DND-41 (cell line): ENCODE data around the gene LRRC61.

Experiments
- ATAC-seq: fragments of 200-7000 bp; cut with Tn5 transposase; 3 replicates; pipeline ENCODE4 v1.9.1; 2021; ENCODE audit warnings: low read depth; ENCODE audit not compliant: insufficient read depth
- DNase-seq: peaks from one replicate; pipeline ENCODE4 v3.0.0-alpha.2; 2020
- H2AFZ ChIP-seq: 2 replicates; pipeline ENCODE4 v1.6.0; 2012; ENCODE audit warnings: low read depth, low read length
- H3K27ac ChIP-seq: 2 replicates; pipeline ENCODE4 v1.5.1; 2012; ENCODE audit warnings: low read length, inconsistent platforms
- H3K27me3 ChIP-seq: fragments of 200-600 bp; sonication (generic); 2 replicates; pipeline ENCODE4 v1.6.0; 2012; ENCODE audit warnings: low read length, mild to moderate bottlenecking, inconsistent platforms; ENCODE audit not compliant: insufficient read depth, poor library complexity
- H3K36me3 ChIP-seq: 2 replicates; pipeline ENCODE4 v1.5.1; 2012; ENCODE audit warnings: low read length, inconsistent platforms; ENCODE audit not compliant: insufficient read depth
- H3K4me1 ChIP-seq: 2 replicates; pipeline ENCODE4 v1.5.1; 2012; ENCODE audit warnings: mild to moderate bottlenecking, low read length; ENCODE audit not compliant: insufficient read depth
- H3K4me2 ChIP-seq: 2 replicates; pipeline ENCODE4 v1.6.0; 2012; ENCODE audit warnings: mild to moderate bottlenecking, moderate library complexity, low read length, inconsistent platforms; ENCODE audit not compliant: insufficient read depth
- H3K4me3 ChIP-seq, 2 experiments: fragments of 200-600 bp in 1 of 2; shearing (Covaris generic) in 1 of 2; 2 replicates each; pipeline ENCODE4 v1.5.1; 2012 to 2016; ENCODE audit warnings: inconsistent platforms in 2 of 2, low read length in 2 of 2, mild to moderate bottlenecking in 2 of 2, low read depth in 1 of 2, moderate library complexity in 1 of 2
- H3K79me2 ChIP-seq: 2 replicates; pipeline ENCODE4 v1.6.0; 2012; ENCODE audit warnings: low read length, inconsistent platforms; ENCODE audit not compliant: insufficient read depth
- H3K9ac ChIP-seq: 2 replicates; pipeline ENCODE4 v1.6.0; 2012; ENCODE audit warnings: low read depth, mild to moderate bottlenecking, inconsistent platforms, low read length, moderate library complexity
- H3K9me3 ChIP-seq: 2 replicates; pipeline ENCODE4 v1.5.1; 2012; ENCODE audit warnings: low read length, moderate library complexity, mild to moderate bottlenecking, inconsistent platforms; ENCODE audit not compliant: insufficient read depth, severe bottlenecking
- H4K20me1 ChIP-seq: 2 replicates; pipeline ENCODE4 v1.6.0; 2012; ENCODE audit warnings: low read length; ENCODE audit not compliant: insufficient read depth
- CTCF ChIP-seq: IDR thresholded peaks from 2 replicates; pipeline ENCODE4 v1.5.1; 2012; ENCODE audit warnings: borderline replicate concordance, low read length, moderate library complexity, mild to moderate bottlenecking; ENCODE audit not compliant: poor library complexity, severe bottlenecking; ENCODE audit errors: extremely low read depth
- EZH2 ChIP-seq: IDR thresholded peaks from 3 replicates; pipeline ENCODE4 v1.6.1; 2012; ENCODE audit warnings: borderline replicate concordance, low read depth, mild to moderate bottlenecking, moderate library complexity, low read length, inconsistent platforms; ENCODE audit not compliant: severe bottlenecking

Gene LRRC61

GRCh38 chr7:150340875-150341262, 17.7 kb downstream of the LRRC61 start:
- no peak overlapping the region for H3K4me3 ChIP-seq

GRCh38 chr7:150341263-150342120, 18.3 kb downstream of the LRRC61 start, which contains the start of gene RARRES2:
TSS of gene RARRES2 (minus strand) at chr7:150341629. CDS start at chr7:150340609, 1,020 bp downstream.
- no peaks in the 10 kb centered on the region for H3K79me2 ChIP-seq
- H3K4me2 ChIP-seq, result no peak within 1 kb of the TSS
- H3K4me3 ChIP-seq, result no peak within 1 kb of the TSS
- no peak within 1 kb of the TSS for H2AFZ ChIP-seq
- H3K36me3 ChIP-seq, result peaks cover 61% of the 10 kb centered on the region
- H3K27me3 ChIP-seq, result no peaks in the 10 kb centered on the region
- ATAC-seq, result no peak
- H3K9me3 ChIP-seq, result peaks cover 11% of the 10 kb centered on the region
- DNase-seq, result no peak
- no peak for TF ChIP-seq EZH2
- no peak for TF ChIP-seq CTCF
- H3K27ac ChIP-seq, result no peak within 1 kb of the TSS
- H3K9ac ChIP-seq, result no peak within 1 kb of the TSS
- no peaks in the 10 kb centered on the region for H3K4me1 ChIP-seq
- peaks cover 15% of the 10 kb centered on the region for H4K20me1 ChIP-seq

More at GRCh38 chr7:150340875-150341262, 17.7 kb downstream of the LRRC61 start:
- H3K4me1 ChIP-seq, result no peaks in the 10 kb centered on the region
- H2AFZ ChIP-seq, result no peak overlapping the region
- peaks cover 11% of the 10 kb centered on the region for H3K9me3 ChIP-seq
- ATAC-seq (no peak), DNase-seq (no peak)
- no peak overlapping the region for H3K27ac ChIP-seq
- H3K27me3 ChIP-seq, result no peaks in the 10 kb centered on the region
- TF ChIP-seq EZH2, result no peak
- no peak for TF ChIP-seq CTCF
- no peak overlapping the region for H3K4me2 ChIP-seq
- peaks cover 20% of the 10 kb centered on the region for H4K20me1 ChIP-seq
- no peak overlapping the region for H3K9ac ChIP-seq
- peaks cover 67% of the 10 kb centered on the region for H3K36me3 ChIP-seq
- peaks cover under 1% of the 10 kb centered on the region; the same call in 1 of the 2 replicates for H3K79me2 ChIP-seq

- H2AFZ ChIP-seq, result no peak overlapping the region
- ATAC-seq (no peak), DNase-seq (no peak)
- no peaks in the 10 kb centered on the region for H3K27me3 ChIP-seq
- no peaks in the 10 kb centered on the region for H3K4me1 ChIP-seq
- H3K27ac ChIP-seq, result no peak overlapping the region
- H3K4me2 ChIP-seq, result no peak overlapping the region
- H3K9ac ChIP-seq, result no peak overlapping the region
- no peak overlapping the region for H3K4me3 ChIP-seq
- H3K9me3 ChIP-seq, result peaks cover 11% of the 10 kb centered on the region
- H4K20me1 ChIP-seq, result peaks cover 10% of the 10 kb centered on the region
- peaks cover 55% of the 10 kb centered on the region for H3K36me3 ChIP-seq
- TF ChIP-seq CTCF, result no peak
- TF ChIP-seq EZH2, result no peak
- H3K79me2 ChIP-seq, result no peaks in the 10 kb centered on the region
Observed at GRCh38 chr7:150342121-150342408, 18.9 kb downstream of the LRRC61 start.
